HG03342 (cell line): ENCODE measurements around the gene C8A.

Source experiments
- ATAC-seq: cut with Tn5 transposase; IDR thresholded peaks from one replicate; pipeline ENCODE4 v1.9.1; 2021; ENCODE audit warnings: mild to moderate bottlenecking, moderate library complexity; ENCODE audit not compliant: unreplicated experiment

C8A gene

DNA sequence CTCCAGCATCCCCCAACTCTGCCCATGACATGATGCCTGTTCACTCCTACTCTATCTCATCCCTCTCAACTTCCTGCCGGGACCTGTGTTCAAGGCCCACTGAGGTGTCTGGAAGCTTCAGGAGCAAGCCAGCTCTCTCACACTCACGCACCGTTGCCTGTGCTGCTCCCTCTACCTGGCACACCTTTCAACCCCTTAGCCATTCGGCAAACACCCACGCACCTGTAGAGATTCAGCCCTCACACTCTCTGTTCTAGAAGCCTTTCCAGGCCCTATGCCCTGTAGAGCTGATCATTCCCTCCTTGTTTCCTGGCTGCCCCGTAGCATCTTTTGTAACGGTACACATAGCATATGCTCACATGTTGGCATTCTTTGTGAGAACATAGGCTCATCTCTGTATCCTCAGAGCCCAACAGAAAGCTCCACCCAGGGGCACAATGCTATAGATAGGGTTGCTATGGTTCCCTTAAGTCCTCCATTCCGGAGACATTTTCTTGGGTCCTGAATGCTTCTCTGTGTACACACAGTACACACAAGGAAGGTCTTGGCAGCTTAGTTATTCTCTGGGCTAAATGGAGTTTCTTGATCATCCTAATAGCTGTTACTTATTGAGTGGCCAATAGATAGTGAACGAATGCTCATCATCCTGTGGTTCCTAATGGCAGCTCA, 109.9 kb downstream of the C8A start:
- no peak for ATAC-seq

- no peak for ATAC-seq
Observed at GRCh38 chr1:56965191-56965590, 110.6 kb downstream of the C8A start.

- ATAC-seq, result no peak
Observed at GRCh38 chr1:56965916-56966697, 111.5 kb downstream of the C8A start, which contains the start of gene C8B. Gene C8B, minus strand, starts transcription at chr1:56966015. Its CDS starts 67 bp downstream, at chr1:56965948.

GRCh38 chr1:56966698-56966999, 112.1 kb downstream of the C8A start:
- ATAC-seq, result no peak

- no peak for ATAC-seq
Observed at GRCh38 chr1:56967355-56967754, 112.8 kb downstream of the C8A start.
